DMS 273 treated with DMSO at 0.1 percent for 48 hours (cell line): ENCODE data around the gene PTPRT.
A peak's percentile ranks its signal among the peaks of the same experiment; 100 is the strongest.

Experiments
- DNase-seq: peaks from one replicate; lab custom pipeline; 2025; lab: John Stamatoyannopoulos, UW

Gene PTPRT

GRCh38 chr20:42113236-42113635 lies 1076.5 kb downstream of the PTPRT start:
- DNase-seq: no peak

DNA sequence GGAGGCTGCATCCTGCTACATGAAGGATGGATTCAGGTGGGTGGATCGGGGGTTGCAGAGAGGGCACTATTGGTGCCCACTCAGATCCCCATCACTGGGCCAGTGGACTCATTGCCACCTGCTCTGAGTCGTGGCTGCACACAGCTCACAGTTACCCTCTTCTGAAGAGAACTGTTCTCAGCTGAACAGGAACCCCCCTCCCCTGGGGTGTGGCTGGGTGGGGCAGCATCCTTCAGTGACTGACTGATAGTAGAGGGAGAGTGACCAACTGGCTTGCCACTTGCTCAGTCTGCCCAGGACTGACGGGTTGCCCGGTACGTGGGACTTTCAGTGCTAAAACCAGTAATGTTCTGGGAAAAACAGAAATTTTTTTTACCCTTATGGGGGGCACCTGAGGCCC lies 1077.5 kb downstream of the PTPRT start:
- no peak for DNase-seq

GRCh38 chr20:42111349-42111748 lies 1078.4 kb downstream of the PTPRT start:
- DNase-seq: no peak

GRCh38 chr20:42110301-42110700 lies 1079.4 kb downstream of the PTPRT start:
- DNase-seq: no peak

DNA sequence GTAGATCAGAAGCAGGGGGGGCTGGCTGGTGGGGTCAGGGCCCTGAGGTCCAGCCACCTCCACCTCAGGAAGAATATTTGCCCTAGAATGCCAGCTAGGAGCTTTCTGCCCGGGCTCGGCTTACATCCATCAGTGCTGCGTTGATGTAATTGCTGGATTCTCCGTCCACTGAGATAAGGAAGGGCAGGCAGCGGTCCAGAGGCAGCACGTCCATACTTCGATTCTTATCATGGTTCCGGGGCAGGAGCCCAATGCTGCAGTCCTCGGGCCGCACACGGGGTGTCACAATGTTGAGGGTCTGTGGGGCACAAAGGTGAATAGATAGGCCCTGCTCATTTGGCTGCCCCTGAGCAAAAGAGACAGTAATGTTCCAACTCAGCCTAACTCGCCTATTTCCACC lies 1087.7 kb downstream of the PTPRT start:
- DNase-seq: no peak

GRCh38 chr20:42100137-42100704 lies 1089.5 kb downstream of the PTPRT start:
- DNase-seq: no peak

DNA sequence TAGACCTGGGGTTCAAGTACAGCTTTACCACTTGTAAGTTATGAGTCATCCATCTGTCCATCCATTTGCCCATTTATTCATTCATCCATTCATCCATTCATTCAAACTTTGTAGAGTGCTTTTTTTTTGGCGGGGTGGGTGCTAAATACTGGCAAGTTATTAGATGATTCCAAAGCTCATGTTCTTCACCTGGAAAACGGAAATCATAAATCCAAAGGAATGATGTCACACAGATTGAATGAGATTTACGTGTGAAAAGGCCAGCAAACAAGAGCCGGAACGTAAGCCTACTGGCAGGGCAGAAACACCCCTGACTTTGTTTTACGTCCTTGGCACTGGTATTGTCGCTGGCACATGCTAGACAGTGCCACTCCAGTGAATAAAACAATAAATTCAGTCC lies 1090.6 kb downstream of the PTPRT start:
- no peak for DNase-seq

DNA sequence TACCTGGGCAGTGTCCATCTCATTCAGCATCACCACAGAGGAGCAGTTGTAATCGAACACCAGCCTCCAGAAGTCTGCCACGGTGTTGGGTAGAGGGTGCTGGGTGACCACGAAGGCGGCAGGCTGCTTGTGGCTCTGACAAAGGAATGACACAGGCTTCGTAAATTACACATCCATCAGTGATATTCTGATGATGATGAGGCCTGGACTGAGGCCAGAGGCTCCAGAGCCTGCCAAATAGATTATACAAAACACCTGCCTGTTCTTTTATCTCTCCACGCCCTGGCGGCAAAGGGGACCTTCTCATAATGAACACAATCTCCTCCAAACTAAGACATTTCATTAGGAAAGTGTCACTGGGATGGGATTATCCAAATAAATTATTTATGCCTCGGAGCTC lies 1091.3 kb downstream of the PTPRT start:
- no peak for DNase-seq

DNA sequence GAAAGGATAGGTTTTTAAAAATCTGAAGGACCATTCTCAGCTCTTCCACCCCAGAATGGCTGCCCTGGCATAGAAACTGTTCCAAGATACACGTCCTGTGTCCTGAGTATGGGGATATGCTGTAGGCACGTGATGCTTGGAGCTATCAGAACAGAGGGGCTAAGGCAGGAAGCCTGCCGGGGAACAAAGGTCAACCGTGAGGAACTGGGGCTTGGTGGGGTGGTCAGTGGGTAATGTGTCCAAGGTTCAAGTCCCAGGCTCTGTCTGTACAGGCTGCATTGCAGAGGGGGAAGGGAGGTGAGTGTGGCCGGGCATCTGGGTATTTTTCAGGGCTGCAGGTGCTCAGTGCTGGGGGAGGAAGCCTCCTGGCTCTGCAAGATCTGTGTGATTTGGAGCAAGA lies 1092.0 kb downstream of the PTPRT start:
- no peak for DNase-seq

DNA sequence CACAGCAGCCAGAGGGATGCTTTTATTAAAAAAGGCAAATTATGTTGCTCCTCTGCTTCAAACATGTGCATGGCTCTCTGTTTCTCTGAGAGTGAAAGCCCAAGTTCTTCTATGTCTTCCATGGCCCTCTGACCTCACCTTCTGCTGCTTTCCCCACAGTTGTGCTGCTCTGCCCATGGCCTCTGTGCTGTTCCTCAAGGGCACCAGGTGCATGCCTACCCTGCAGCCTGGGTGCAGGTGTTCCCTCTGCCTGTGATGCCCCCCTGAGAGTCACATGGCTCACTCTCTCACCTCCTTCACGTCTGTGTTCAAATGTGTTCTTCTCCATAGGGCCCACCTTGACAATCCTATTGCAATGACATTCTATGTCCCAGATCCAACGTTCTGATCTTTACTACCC lies 1094.5 kb downstream of the PTPRT start:
- DNase-seq: no peak

DNA sequence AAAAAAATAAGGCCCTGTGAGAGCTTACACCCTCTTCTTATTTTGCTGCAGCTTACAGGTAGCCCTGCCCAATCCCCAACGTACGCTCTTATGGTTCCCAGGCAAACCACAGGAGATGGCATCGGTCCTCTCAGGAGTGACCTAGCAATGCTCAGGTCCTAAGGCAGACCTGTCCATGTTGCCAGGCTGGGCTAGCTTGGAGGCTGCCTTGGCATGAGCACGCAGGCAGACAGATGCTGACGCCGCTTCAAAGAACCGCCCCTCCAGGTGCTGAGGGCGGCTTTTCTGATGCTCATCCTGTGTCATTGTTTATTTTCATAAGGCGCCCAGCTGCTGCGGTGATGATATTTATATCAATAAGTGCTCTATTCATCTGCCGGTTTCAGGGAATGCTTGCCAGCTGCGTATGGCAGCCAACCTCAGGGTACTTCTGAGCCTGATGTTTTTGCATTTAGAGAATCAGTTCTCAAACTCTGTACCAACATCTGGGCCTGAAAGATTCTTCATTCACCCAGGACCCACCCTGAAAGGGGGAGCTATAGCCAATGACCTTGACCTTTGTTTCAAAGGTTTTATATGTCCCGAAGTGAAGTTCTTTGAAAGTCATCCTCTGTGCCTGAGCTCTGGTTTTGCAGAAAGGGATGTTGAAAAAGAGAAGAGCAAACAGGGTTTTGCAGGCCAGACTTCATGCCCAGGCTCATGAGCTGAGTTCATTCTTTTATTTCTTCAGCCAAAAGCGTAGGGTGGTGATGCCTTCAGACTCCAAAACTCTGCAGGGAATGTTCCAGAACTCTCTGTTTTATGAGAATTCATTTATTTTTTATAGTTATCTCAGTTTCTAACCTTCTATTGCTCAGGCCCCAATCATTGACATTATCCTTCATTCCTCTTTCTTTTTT lies 1095.9 kb downstream of the PTPRT start:
- DNase-seq: no peak

DNA sequence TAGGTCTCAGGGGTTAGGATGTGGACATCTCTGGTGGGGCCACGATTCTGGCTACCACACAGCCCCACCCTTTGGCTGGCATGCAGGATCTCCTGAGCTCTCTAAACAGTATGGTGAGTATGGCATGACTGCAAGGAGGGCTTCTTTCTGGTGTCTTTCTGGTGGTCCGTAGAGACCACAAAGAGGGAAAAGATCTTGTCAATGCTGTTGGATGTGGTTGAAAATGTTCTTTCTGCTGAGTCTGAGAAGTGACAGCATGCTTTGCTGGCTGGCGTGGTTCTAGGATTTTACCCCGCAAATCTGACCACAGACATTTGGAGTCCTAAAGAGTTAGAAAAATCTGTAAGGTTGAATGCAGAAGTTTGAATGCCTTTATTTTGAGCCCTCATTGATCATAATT lies 1096.7 kb downstream of the PTPRT start:
- no peak for DNase-seq

GRCh38 chr20:42085366-42085765 lies 1104.3 kb downstream of the PTPRT start:
- no peak for DNase-seq

- no peak for DNase-seq
Measured at GRCh38 chr20:42083280-42083679, 1106.4 kb downstream of the PTPRT start.

DNA sequence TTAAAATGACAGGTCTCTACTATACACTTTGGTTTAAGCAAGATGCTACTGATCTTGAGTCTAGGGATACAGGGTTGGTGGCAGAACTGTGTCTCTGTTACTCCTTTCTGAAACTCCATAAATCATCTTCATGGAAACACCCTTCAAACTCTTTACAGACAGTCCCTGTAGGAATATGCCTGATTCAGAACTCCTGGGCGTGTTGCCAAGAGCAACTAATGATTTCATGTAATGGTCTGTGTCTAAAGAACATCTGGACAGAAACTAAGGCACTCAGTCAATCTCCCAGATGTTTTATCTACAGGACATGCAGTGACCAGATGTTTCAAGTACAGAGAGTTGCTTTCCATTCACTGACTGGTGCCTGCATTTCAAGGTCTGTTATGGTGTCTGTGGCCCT lies 1107.1 kb downstream of the PTPRT start:
- DNase-seq: peak; percentile 35

DNA sequence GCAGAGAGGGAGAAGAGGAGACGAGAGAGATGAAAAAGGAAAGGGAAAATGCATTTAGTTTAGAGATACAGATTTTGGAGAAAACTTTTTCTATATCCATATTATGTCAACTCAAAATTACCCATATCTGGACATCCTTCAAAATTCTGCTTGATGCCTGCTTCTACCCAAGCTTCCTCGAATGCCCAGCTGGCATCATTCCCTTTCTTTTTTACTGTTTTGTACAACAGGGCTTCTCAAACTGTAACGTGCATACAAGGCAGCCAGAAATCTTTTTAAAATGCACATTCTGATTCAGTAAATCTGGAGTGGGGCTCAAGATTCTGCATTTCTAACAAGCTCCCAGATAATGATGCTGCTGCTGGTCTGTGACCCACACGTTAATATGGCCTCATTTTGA lies 1108.8 kb downstream of the PTPRT start:
- no peak for DNase-seq

DNA sequence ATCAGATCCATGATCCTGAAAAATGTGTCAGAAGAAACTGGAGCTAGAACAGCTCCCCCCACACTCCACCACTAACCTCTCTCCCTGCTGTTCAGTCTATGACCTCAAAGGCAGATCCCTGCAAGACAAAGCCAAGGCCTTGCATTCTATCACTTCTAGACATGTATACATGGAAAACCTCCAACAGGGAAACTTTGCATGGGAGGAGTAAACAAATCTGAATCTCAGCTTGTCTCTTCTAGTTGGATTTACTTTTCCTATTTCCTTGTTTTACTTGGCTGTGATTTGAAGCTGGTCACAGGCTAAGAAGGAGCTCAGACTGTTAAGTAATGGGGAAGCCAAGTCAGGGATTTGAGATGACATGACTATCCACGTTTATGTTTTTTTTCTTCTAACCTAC lies 1114.8 kb downstream of the PTPRT start:
- no peak for DNase-seq

GRCh38 chr20:42067596-42067995 lies 1122.1 kb downstream of the PTPRT start:
- no peak for DNase-seq

DNA sequence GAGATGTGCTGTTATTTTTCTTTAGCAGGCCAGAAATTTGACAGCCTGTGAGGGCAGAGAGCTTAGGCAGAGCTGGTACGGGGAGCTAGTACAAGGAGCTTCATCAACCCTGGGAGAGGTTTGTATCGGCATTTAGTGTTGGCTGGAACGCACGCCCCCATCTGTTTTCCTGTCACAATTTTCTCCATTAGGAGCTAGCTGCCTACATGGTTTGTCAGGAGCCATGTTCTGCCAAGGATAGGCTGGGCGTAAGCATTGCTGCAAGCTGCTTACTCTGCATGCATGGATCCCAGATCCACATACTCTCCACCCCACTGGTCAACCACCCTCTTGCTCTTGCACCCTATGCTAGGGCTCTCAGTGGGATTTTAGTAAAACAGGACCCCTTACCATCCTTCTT lies 1122.5 kb downstream of the PTPRT start:
- no peak for DNase-seq

GRCh38 chr20:42063141-42063540 lies 1126.6 kb downstream of the PTPRT start:
- DNase-seq: no peak

- DNase-seq: no peak
Measured at GRCh38 chr20:42053350-42053749, 1136.4 kb downstream of the PTPRT start.

DNA sequence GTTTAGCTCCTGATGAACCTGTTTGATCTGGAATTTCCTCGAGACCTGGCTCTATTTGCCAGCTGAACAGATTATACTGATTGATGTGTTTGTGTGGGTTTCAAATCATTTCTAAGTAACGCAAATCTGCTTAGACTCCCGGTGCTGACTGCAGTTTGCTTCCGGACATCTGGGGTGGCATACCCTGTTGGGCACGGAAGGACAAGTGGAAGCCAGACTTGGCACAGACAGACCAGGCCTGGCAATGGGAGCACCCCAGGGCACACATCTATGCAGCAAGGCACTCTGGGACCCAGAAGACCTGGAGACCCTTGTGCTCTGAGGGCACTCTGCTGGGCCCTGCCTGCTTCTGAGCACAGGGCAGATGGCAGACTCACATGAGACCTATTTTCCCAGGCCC lies 1137.8 kb downstream of the PTPRT start:
- DNase-seq: no peak

DNA sequence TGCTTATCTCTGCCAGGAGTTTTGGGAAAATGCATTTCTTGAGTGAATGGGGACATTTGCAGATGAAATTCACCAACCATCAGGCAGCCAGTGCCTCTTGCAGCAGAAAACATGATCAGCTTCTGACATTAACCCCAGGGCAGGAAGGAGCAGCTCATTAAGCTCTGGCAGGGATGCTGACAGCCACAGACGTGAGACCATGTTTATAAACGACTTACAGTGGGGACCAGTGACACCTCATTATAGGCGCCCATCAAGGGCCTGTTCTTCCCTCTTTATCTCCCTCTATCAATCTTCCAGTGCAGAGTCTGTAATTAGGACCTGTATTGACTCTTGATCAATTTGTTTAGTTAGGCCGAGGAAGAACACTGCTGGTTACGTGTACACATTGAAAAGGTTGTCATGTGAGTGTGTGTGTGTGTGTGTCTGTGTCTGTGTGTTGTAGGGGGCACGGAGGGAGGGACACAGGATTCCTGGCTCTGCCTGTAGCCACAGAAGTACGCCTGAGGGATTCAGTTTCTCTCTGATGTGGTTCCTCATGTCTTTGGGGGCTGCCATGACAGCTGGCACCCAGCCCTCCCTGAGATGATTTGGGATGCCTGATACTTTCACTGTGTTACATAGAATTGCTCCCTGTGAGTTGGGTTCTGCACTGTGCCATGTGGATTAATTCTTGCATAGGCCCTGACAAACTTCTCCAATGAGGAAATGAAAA lies 1143.2 kb downstream of the PTPRT start:
- no peak for DNase-seq
